ENCODE data around the gene TP53BP2. TPM values are rescaled to one million over a fixed set of nuclear protein-coding genes. Genes with fewer than 3 reads are reported as not detected.

TP53BP2 gene
- polyA plus RNA-seq, 1 experiment, result 48.1 TPM

DNA sequence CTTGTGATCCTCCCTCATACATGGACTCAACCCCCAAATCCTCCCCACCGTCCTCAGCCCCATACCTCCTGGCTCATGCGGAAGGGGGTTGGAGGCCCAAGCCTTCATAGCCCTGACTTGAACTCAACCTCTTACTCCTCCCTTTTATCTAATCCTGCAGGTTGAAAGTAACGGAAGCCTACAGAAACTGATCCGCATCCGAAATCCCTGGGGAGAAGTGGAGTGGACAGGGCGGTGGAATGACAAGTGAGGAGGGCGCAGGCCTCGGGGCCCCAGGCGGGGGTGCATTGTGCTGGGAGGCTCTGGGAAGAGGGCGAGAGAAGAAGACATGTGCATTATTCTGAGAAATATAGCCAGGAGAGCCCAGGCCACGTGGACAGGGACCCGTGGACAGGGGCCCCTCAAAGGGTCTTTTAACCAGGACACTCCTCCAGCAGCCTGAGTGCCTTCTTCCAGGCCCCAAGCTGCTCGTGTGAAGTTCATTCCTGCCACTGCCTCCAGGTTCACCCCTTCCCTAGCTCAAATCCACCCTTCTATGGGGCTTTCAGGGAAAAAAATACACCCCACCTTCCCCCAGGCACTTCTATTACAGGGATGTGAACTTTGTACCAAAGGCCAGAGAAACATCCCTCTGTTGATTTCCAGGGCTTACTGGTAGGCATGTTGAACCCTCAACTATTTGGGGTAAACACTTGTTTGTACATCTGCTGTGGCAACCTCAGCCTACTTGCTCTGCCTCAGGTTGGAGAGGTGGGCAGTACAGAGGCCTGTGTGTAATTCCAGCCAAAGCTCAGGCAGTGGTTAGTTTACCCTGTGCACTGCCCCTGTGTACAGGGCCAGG is 94.8 kb downstream of the TP53BP2 start:
- CTCF ChIA-PET, result interaction anchor here (0.6 to 3.3 kb wide), 6 partner anchors 10 to 51 kb away, joined by 3 to 69 read pairs (median 24); no protein-coding TSS in a partner anchor
- POLR2A ChIA-PET, result no interaction called here

DNA sequence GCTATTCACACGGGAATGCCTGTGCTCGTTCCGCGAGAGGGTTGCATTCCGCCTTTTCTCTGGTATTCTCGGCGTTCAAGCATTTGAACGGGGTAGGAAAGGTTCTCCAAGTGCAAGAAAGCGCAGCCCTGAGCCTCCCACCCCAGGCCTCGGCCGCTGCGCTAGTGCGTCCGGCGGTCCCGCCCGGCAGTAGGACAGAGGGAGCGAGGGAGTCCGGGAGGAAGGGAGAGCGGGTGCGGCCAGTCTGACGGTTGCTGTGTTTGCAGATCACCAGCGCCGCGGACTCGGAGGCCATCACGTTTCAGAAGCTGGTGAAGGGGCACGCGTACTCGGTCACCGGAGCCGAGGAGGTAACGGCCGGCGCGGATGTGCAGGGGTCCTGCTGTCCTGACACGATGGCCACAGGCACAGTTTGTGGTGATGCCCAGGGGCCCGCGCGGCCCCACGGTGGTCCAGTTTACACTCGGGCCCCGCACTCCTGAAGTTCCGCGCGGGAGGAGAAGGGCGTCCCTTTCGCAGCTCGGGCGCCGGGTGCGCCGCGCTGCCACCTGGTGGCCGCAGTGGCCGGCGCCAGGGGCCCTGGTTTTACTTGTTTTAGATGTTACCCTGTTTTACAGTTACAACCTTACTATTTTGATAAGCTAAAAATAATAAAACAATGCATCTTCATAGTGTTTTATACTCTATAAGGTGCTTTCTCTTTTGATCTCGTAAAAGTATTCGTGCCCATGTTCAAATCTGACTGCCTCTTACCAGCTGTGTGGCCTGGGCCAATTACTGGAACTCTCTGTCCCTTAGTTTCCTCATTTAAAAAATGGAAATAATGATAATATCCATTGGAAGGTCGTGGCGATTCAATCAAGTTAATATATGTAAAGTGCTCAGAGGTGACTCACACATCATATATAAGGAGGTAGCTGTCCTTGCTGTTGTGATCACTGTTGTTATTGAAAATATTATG is 96.7 kb downstream of the TP53BP2 start:
- Histone ChIP-seq H3K4me3 (ENCODE audit: low read depth, low read length) (peak overlapping the region; percentile 38), H3K27ac (ENCODE audit: low read depth, low read length) (peak overlapping the region; percentile 58), H3K9me3 (ENCODE audit: control insufficient read depth, insufficient read depth, low read length) (no peaks in the 10 kb centered on the region), H3K27me3 (ENCODE audit: control insufficient read depth, insufficient read depth, low read length) (no peaks in the 10 kb centered on the region)
- ChIA-PET POLR2A (interaction anchor here (0.7 to 2.7 kb wide), 8 partner anchors 18 to 50 kb away, joined by 3 to 19 read pairs (median 4); partner anchors contain the start of gene CAPN2), CTCF (interaction anchor here (0.5 to 3.3 kb wide), 38 partner anchors 9 to 742 kb away, joined by 3 to 69 read pairs (median 6); partner anchors contain the start of gene CAPN2)
- DNase-seq (ENCODE audit: low read depth, low spot score), result no peak
- TF ChIP-seq, protein P1, sequence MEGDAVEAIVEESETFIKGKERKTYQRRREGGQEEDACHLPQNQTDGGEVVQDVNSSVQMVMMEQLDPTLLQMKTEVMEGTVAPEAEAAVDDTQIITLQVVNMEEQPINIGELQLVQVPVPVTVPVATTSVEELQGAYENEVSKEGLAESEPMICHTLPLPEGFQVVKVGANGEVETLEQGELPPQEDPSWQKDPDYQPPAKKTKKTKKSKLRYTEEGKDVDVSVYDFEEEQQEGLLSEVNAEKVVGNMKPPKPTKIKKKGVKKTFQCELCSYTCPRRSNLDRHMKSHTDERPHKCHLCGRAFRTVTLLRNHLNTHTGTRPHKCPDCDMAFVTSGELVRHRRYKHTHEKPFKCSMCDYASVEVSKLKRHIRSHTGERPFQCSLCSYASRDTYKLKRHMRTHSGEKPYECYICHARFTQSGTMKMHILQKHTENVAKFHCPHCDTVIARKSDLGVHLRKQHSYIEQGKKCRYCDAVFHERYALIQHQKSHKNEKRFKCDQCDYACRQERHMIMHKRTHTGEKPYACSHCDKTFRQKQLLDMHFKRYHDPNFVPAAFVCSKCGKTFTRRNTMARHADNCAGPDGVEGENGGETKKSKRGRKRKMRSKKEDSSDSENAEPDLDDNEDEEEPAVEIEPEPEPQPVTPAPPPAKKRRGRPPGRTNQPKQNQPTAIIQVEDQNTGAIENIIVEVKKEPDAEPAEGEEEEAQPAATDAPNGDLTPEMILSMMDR (IDR thresholded peaks at IDR 0.05; ENCODE audit: low read depth, low read length), result peak; percentile 87

More for the DNA sequence above, 94.8 kb downstream of the TP53BP2 start:
- TF ChIP-seq, protein P1 (IDR thresholded peaks at IDR 0.05; ENCODE audit: low read depth, low read length), result no peak
- H3K27me3 ChIP-seq (ENCODE audit: control insufficient read depth, insufficient read depth, low read length), result no peaks in the 10 kb centered on the region
- no peaks in the 10 kb centered on the region for H3K9me3 ChIP-seq (ENCODE audit: control insufficient read depth, insufficient read depth, low read length)
- no peak for DNase-seq (ENCODE audit: low read depth, low spot score)
- H3K27ac ChIP-seq (ENCODE audit: low read depth, low read length), result peak overlapping the region; percentile 11
- no peak overlapping the region for H3K4me3 ChIP-seq (ENCODE audit: low read depth, low read length)

DNA sequence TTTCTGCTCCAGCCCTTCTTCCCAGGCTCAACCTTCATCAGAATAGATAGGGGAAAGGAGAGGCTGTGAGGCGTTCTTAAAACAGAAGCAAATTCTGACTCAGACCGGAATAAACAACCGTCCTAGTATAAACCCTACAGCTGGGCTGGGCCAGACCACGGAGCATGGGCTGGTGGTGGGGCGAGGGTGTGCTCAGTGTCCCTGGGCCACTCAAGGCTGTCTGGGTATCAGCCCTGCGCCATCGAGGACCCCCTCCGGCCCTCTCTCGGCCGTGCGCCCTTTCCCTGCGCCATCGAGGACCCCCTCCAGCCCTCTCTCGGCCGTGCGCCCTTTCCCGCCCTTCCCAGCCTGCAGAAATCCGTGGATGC is 97.4 kb downstream of the TP53BP2 start:
- Histone ChIP-seq H3K4me3 (ENCODE audit: low read depth, low read length) (peak overlapping the region; percentile 38), H3K27me3 (ENCODE audit: control insufficient read depth, insufficient read depth, low read length) (no peaks in the 10 kb centered on the region), H3K9me3 (ENCODE audit: control insufficient read depth, insufficient read depth, low read length) (no peaks in the 10 kb centered on the region), H3K27ac (ENCODE audit: low read depth, low read length) (peak overlapping the region; percentile 58)
- ChIA-PET POLR2A (interaction anchor here (0.7 to 2.7 kb wide), 6 partner anchors 27 to 48 kb away, joined by 3 to 19 read pairs (median 4); partner anchors contain the start of gene CAPN2), CTCF (interaction anchor here (0.6 to 3.3 kb wide), 9 partner anchors 9 to 101 kb away, joined by 3 to 69 read pairs (median 21); no protein-coding TSS in a partner anchor)
- no peak for DNase-seq (ENCODE audit: low read depth, low spot score)
- TF ChIP-seq, protein P1 (IDR thresholded peaks at IDR 0.05; ENCODE audit: low read depth, low read length), result no peak

DNA sequence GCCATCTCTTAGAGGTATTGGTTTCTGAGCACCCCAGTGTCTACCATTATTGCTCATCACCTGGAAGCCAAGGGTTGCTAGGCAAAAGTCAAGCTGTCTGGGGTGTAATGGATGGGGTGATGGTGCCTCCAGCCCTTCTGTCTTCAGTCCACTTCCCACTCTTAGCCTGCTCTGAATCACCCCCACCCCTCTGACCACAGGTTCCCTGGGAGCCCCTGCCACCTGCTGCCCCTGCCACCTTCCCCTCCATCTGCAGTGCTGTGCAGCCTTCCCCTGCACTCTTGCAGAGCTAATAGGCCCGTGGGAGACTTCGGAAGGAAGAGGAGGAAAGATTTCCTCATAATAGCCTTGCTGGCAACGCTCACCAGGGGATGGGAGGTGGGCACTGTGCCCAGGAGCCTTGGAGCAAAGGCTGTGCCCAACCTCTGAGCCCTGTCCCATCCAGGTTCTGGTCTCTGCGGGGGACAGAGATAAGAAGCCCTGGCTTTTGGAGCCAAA is 97.9 kb downstream of the TP53BP2 start:
- ChIA-PET CTCF (interaction anchor here (0.6 to 3.3 kb wide), 5 partner anchors 15 to 1111 kb away, joined by 3 to 69 read pairs (median 3); no protein-coding TSS in a partner anchor), POLR2A (interaction anchor here (0.7 to 2.7 kb wide), 3 partner anchors 27 to 47 kb away, joined by 3 to 19 read pairs (median 15); no protein-coding TSS in a partner anchor)
- DNase-seq (ENCODE audit: low read depth, low spot score), result no peak
- no peak overlapping the region for H3K4me3 ChIP-seq (ENCODE audit: low read depth, low read length)
- H3K27ac ChIP-seq (ENCODE audit: low read depth, low read length), result peak overlapping the region; percentile 58
- no peaks in the 10 kb centered on the region for H3K27me3 ChIP-seq (ENCODE audit: control insufficient read depth, insufficient read depth, low read length)
- TF ChIP-seq, protein P1 (IDR thresholded peaks at IDR 0.05; ENCODE audit: low read depth, low read length), result no peak
- H3K9me3 ChIP-seq (ENCODE audit: control insufficient read depth, insufficient read depth, low read length), result no peaks in the 10 kb centered on the region
